Karpas-422 (cell line): ENCODE data around the gene KIAA1614. TPM values are rescaled to one million over a fixed set of nuclear protein-coding genes. Genes with fewer than 3 reads are reported as not detected.

Source experiments
- DNase-seq: peaks from one replicate; pipeline ENCODE4 v3.0.0-alpha.2; 2015
- H2AFZ ChIP-seq: fragments of 200-600 bp; sonication (generic); 2 replicates; pipeline ENCODE4 v1.6.1; 2014; ENCODE audit warnings: antibody characterized with exemption, low read length, mixed read lengths
- H3K27ac ChIP-seq: fragments of 200-600 bp; sonication (generic); 2 replicates; pipeline ENCODE4 v1.5.1; 2014; ENCODE audit warnings: mild to moderate bottlenecking, low read length, moderate library complexity
- H3K27me3 ChIP-seq: fragments of 200-600 bp; sonication (generic); 2 replicates; pipeline ENCODE4 v1.6.1; 2014; ENCODE audit warnings: low read length, mixed read lengths
- H3K36me3 ChIP-seq: fragments of 200-600 bp; sonication (generic); 2 replicates; pipeline ENCODE4 v1.6.1; 2014; ENCODE audit warnings: low read length, mixed read lengths; ENCODE audit not compliant: insufficient read depth
- H3K4me1 ChIP-seq: fragments of 200-600 bp; sonication (generic); 2 replicates; pipeline ENCODE4 v1.6.1; 2014; ENCODE audit warnings: mild to moderate bottlenecking, low read length, mixed read lengths
- H3K4me2 ChIP-seq: fragments of 200-600 bp; sonication (generic); 2 replicates; pipeline ENCODE4 v1.6.1; 2014; ENCODE audit warnings: low read length, low read depth, mild to moderate bottlenecking; ENCODE audit not compliant: poor library complexity, severe bottlenecking
- H3K4me3 ChIP-seq: fragments of 200-600 bp; sonication (generic); 2 replicates; pipeline ENCODE4 v1.5.1; 2014; ENCODE audit warnings: mild to moderate bottlenecking, antibody characterized with exemption, low read length, mixed read lengths
- H3K79me2 ChIP-seq: fragments of 200-600 bp; sonication (generic); 2 replicates; pipeline ENCODE4 v1.6.1; 2014; ENCODE audit warnings: mild to moderate bottlenecking, low read length, mixed read lengths
- H3K9ac ChIP-seq: fragments of 200-600 bp; sonication (generic); 2 replicates; pipeline ENCODE4 v1.6.0; 2014; ENCODE audit warnings: low read length
- H3K9me2 ChIP-seq: fragments of 200-600 bp; sonication (generic), shearing (Covaris generic); replicated peaks from 2 replicates; pipeline ENCODE4 v1.6.0; 2014; ENCODE audit warnings: mild to moderate bottlenecking, low read length, moderate library complexity; ENCODE audit not compliant: insufficient read depth
- H3K9me3 ChIP-seq: fragments of 300-700, 200-600 bp; sonication (generic); 2 replicates; pipeline ENCODE4 v1.6.1; 2014; ENCODE audit warnings: low read length, mixed read lengths
- H4K20me1 ChIP-seq: fragments of 200-600 bp; sonication (generic); 2 replicates; pipeline ENCODE4 v1.6.1; 2014; ENCODE audit warnings: mild to moderate bottlenecking, antibody characterized with exemption, low read length, low read depth; ENCODE audit not compliant: insufficient read depth
- total RNA-seq: library from RNA; depleted of rRNA; stranded (reverse); fragments of >200 nt; shearing (Covaris generic); gene quantifications from 2 replicates; pipeline ENCODE4 v1.2.3, GENCODE V29; 2014; ENCODE audit warnings: low replicate concordance

Gene KIAA1614
- total RNA-seq, 1 experiment from 2014 or later: not detected

GRCh38 chr1:180969434-180969833, 56.7 kb downstream of the KIAA1614 start:
- H3K36me3 ChIP-seq: peaks cover 16% of the 10 kb centered on the region; the same call in 1 of the 2 replicates
- H3K4me1 ChIP-seq: no peaks in the 10 kb centered on the region
- no peak overlapping the region for H3K4me2 ChIP-seq
- no peaks in the 10 kb centered on the region for H3K27me3 ChIP-seq
- no peak overlapping the region for H2AFZ ChIP-seq
- H3K4me3 ChIP-seq: no peak overlapping the region
- no peaks in the 10 kb centered on the region for H3K9me2 ChIP-seq
- no peak overlapping the region for H3K27ac ChIP-seq
- no peak for DNase-seq
- H3K9ac ChIP-seq: no peak overlapping the region
- peaks cover 37% of the 10 kb centered on the region for H3K79me2 ChIP-seq
- H3K9me3 ChIP-seq: no peaks in the 10 kb centered on the region
- H4K20me1 ChIP-seq: no peaks in the 10 kb centered on the region

DNA sequence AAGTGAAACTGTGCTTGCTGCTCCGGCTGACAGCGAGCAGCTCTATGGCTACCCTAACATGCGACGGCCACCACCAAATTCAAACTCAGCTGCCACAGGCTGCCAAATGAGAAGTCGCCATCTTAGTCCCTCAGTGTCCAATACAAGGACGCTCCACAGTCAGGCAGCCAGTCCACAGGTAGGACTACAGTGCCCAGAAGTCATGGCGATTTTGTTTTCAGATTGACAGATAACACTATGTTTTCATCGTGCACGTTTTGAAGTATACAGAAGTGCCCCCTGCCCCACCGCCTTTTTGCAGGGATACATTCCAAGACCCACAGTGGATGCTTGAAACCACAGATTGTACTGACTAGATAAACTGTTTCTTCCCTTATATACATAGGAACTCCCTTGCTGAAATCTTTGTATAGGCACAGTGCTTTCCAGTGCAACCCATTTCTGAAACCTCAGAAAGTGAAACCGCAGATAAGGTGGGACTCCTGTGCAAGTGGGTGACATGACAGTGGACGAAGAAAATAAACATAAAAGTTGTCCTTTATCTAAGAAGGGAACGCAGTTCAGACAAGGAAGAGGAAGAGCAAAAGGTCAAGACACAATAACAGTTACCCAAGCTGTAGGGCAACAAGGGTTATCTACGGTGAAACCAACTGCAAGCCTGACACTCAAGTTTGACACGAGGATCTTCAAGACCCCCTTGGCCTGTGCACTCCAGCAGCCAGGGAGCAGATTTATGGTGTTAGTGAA, 57.8 kb downstream of the KIAA1614 start:
- Histone ChIP-seq H3K36me3 (peaks cover 16% of the 10 kb centered on the region; the same call in 1 of the 2 replicates), H3K9me2 (no peaks in the 10 kb centered on the region), H3K27me3 (no peaks in the 10 kb centered on the region), H3K27ac (no peak overlapping the region), H3K9me3 (no peaks in the 10 kb centered on the region), H3K4me2 (no peak overlapping the region), H3K4me3 (no peak overlapping the region), H3K9ac (no peak overlapping the region), H4K20me1 (no peaks in the 10 kb centered on the region), H3K79me2 (peaks cover 45% of the 10 kb centered on the region), H2AFZ (no peak overlapping the region), H3K4me1 (no peaks in the 10 kb centered on the region)
- no peak for DNase-seq

DNA sequence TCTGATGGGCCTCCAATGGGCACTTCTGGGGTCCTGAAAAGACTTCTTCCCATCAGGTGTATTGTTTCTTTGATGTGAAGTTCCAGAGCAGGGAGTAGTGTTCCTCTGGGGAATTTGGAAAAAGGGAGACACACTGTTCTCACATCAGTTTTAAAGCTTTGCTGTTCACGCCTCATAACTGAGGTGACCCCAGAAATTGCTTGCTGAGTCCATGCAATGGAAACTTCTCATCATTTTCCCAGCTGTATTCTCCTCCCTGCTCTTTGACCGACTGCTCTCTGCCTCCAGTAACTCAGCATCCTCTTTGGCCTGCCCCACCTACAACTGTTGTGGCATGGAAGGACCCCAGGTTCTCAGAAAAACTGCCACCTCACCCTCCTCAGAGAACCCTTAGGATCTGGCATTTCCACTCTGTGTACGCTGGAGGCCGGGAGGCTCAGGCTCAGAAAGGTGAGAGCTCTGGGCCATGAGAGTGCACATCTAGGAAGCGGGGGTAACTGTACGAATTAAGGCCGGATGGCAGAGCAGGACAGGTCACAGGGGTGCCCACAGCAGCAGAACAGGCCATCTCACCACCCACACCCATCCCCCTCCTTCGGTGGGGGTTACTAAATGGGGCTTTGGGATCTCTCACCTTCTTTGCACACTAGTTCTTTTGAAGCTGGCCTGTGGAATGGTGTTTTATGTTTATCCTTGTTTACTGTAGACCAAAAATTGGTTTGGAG, 58.7 kb downstream of the KIAA1614 start:
- Histone ChIP-seq H4K20me1 (no peaks in the 10 kb centered on the region), H3K27me3 (no peaks in the 10 kb centered on the region), H3K4me1 (no peaks in the 10 kb centered on the region), H2AFZ (no peak overlapping the region), H3K79me2 (peaks cover 50% of the 10 kb centered on the region), H3K9me2 (no peaks in the 10 kb centered on the region), H3K4me3 (no peak overlapping the region), H3K36me3 (peaks cover 16% of the 10 kb centered on the region; the same call in 1 of the 2 replicates), H3K9ac (no peak overlapping the region), H3K9me3 (no peaks in the 10 kb centered on the region), H3K4me2 (no peak overlapping the region), H3K27ac (no peak overlapping the region)
- DNase-seq: no peak

DNA sequence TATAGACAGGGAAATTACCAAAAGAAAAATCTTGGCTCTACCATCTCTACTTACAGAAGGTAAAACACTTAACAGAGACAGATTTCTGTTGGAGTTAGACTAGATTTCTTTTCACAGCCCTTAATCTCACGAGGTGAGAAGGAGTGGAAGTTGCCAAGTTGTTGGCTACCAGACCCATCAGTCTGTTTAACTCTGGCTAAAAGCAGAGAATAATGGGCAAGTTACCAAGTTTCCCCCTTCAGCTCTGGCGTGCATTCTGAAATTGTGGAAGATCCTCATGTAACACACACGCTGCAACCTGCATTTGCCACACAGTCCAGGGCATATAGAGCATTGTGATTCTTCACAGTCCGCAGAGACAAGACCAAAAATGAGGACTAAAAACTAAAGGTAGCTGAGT, 60.7 kb downstream of the KIAA1614 start:
- Histone ChIP-seq H3K36me3 (peaks cover 24% of the 10 kb centered on the region; the same call in 1 of the 2 replicates), H3K9me3 (no peaks in the 10 kb centered on the region), H3K79me2 (peaks cover 55% of the 10 kb centered on the region), H3K9me2 (no peaks in the 10 kb centered on the region), H3K4me1 (no peaks in the 10 kb centered on the region), H3K9ac (no peak overlapping the region), H3K27ac (no peak overlapping the region), H4K20me1 (no peaks in the 10 kb centered on the region), H3K4me2 (no peak overlapping the region), H2AFZ (no peak overlapping the region), H3K27me3 (no peaks in the 10 kb centered on the region), H3K4me3 (no peak overlapping the region)
- no peak for DNase-seq

- H3K79me2 ChIP-seq: peaks cover 64% of the 10 kb centered on the region
- DNase-seq: no peak
- no peak overlapping the region for H3K9ac ChIP-seq
- H3K4me3 ChIP-seq: no peak overlapping the region
- H3K9me2 ChIP-seq: no peaks in the 10 kb centered on the region
- no peaks in the 10 kb centered on the region for H3K9me3 ChIP-seq
- H3K27me3 ChIP-seq: no peaks in the 10 kb centered on the region
- no peak overlapping the region for H3K4me2 ChIP-seq
- H3K36me3 ChIP-seq: peaks cover 32% of the 10 kb centered on the region; the same call in 1 of the 2 replicates
- no peaks in the 10 kb centered on the region for H3K4me1 ChIP-seq
- H3K27ac ChIP-seq: no peak overlapping the region
- no peak overlapping the region for H2AFZ ChIP-seq
- H4K20me1 ChIP-seq: no peaks in the 10 kb centered on the region
Measured at GRCh38 chr1:180974236-180974635, 61.5 kb downstream of the KIAA1614 start.

GRCh38 chr1:180975551-180975950, 62.9 kb downstream of the KIAA1614 start:
- no peaks in the 10 kb centered on the region for H3K27me3 ChIP-seq
- H3K79me2 ChIP-seq: peaks cover 68% of the 10 kb centered on the region
- H3K36me3 ChIP-seq: peaks cover 32% of the 10 kb centered on the region; the same call in 1 of the 2 replicates
- H2AFZ ChIP-seq: no peak overlapping the region
- H3K4me3 ChIP-seq: no peak overlapping the region
- no peak overlapping the region for H3K4me2 ChIP-seq
- H4K20me1 ChIP-seq: no peaks in the 10 kb centered on the region
- DNase-seq: no peak
- no peaks in the 10 kb centered on the region for H3K4me1 ChIP-seq
- no peaks in the 10 kb centered on the region for H3K9me3 ChIP-seq
- H3K9me2 ChIP-seq: no peaks in the 10 kb centered on the region
- H3K27ac ChIP-seq: no peak overlapping the region
- no peak overlapping the region for H3K9ac ChIP-seq

DNA sequence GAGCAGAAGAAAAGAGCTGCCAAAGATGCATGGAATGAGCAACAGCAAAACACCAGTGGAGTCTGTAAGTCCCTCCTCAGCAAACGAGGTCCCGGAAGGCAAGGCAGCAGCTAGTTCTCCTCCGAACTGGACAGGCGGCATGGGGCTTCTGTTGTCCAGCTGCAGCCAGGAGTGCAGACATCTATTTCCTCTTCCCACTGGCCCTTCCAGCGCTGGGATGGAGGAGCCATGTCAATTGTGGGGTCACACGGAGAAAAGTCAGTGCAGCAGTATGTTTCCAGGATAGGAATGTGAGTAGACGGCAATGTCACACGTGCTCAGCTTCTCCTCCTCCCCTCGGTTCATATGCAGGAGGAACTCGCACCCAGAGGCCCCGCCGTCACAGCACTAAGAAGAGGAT, 63.5 kb downstream of the KIAA1614 start:
- Histone ChIP-seq H4K20me1 (no peaks in the 10 kb centered on the region), H2AFZ (no peak overlapping the region), H3K4me1 (no peaks in the 10 kb centered on the region), H3K4me2 (no peak overlapping the region), H3K9me3 (no peaks in the 10 kb centered on the region), H3K27me3 (no peaks in the 10 kb centered on the region), H3K9me2 (no peaks in the 10 kb centered on the region), H3K27ac (no peak overlapping the region), H3K9ac (no peak overlapping the region), H3K4me3 (no peak overlapping the region), H3K36me3 (peaks cover 36% of the 10 kb centered on the region; the same call in 1 of the 2 replicates), H3K79me2 (peaks cover 69% of the 10 kb centered on the region)
- no peak for DNase-seq

GRCh38 chr1:180976732-180977357, 64.1 kb downstream of the KIAA1614 start:
- Histone ChIP-seq H3K4me2 (no peak overlapping the region), H3K4me3 (no peak overlapping the region), H3K4me1 (no peaks in the 10 kb centered on the region), H2AFZ (no peak overlapping the region), H3K9me3 (no peaks in the 10 kb centered on the region), H3K36me3 (peaks cover 36% of the 10 kb centered on the region; the same call in 1 of the 2 replicates), H3K27me3 (no peaks in the 10 kb centered on the region), H3K79me2 (peaks cover 72% of the 10 kb centered on the region), H4K20me1 (no peaks in the 10 kb centered on the region), H3K9me2 (no peaks in the 10 kb centered on the region), H3K9ac (no peak overlapping the region), H3K27ac (no peak overlapping the region)
- DNase-seq: no peak
